Cardiac fibroblast (primary cell): ENCODE measurements around the gene PDZD7.

Experiments
- DNase-seq, 2 donors: peaks; one replicate each; pipeline versions ENCODE4 v3.0.0 to v3.0.0-alpha.2; 2010; ENCODE audit warnings: low read depth in 2 of 2
- H3K4me3 ChIP-seq, 2 donors: replicated peaks in 1 of 2; 1 replicate in 1 of 2; 2 replicates in 1 of 2; pipeline ENCODE4 v1.5.1; 2011; ENCODE audit warnings: low read depth in 2 of 2, low read length in 2 of 2, mild to moderate bottlenecking in 2 of 2, moderate library complexity in 1 of 2
- CTCF ChIP-seq: IDR thresholded peaks from one replicate; pipeline ENCODE4 v1.5.1; 2011; ENCODE audit warnings: low read depth, mild to moderate bottlenecking, low read length, inconsistent platforms

Gene PDZD7

GRCh38 chr10:101030496-101031127 is 317 bp downstream of the PDZD7 start:
- no peak for TF ChIP-seq CTCF
- peak overlapping the region; percentile 61 to 77 for H3K4me3 ChIP-seq
- DNase-seq = no peak

GRCh38 chr10:101029520-101030295 is 1.2 kb downstream of the PDZD7 start:
- peak; percentile 17 for TF ChIP-seq CTCF
- DNase-seq = no peak
- H3K4me3 ChIP-seq = no peak overlapping the region

- no peak overlapping the region for H3K4me3 ChIP-seq
- no peak for DNase-seq
- no peak for TF ChIP-seq CTCF
Observed at GRCh38 chr10:101028446-101029337, 2.2 kb downstream of the PDZD7 start.

- no peak for TF ChIP-seq CTCF
- no peak overlapping the region for H3K4me3 ChIP-seq
- DNase-seq = no peak
Observed at GRCh38 chr10:101027106-101027720, 3.7 kb downstream of the PDZD7 start.

- TF ChIP-seq CTCF = no peak
- DNase-seq = no peak
- H3K4me3 ChIP-seq = no peak overlapping the region
Observed at GRCh38 chr10:101022967-101023705, 7.8 kb downstream of the PDZD7 start.
